Activated CD4-positive, alpha-beta memory T cell treated with anti-CD3 and anti-CD28 coated beads for 36 hours (primary cell): Measurements from ENCODE around the gene LRRC3C. TPM values are rescaled to one million over a fixed set of nuclear protein-coding genes. Genes with fewer than 3 reads are reported as not detected.

ENCODE experiments used
- CTCF ChIA-PET: fragments of 350-600 bp; sonication (Branson Sonifier 250); formaldehyde crosslinking; loops from one replicate; lab custom pipeline; 2021; ENCODE audit warnings: antibody characterized with exemption, inconsistent platforms; lab: Charles Lee
- POLR2A ChIA-PET: fragments of 350-600 bp; sonication (Branson Sonifier 250); formaldehyde crosslinking; loops from one replicate; lab custom pipeline; 2021; ENCODE audit warnings: antibody characterized with exemption; lab: Charles Lee
- DNase-seq: peaks from one replicate; pipeline ENCODE4 v3.0.0-alpha.2; 2020
- H3K27ac Mint-ChIP-seq: one replicate; pipeline ENCODE4 v1.8.0; 2021; ENCODE audit warnings: mixed read lengths
- H3K27me3 Mint-ChIP-seq: one replicate; pipeline ENCODE4 v1.8.0; 2021; ENCODE audit warnings: mixed read lengths
- H3K36me3 Mint-ChIP-seq: one replicate; pipeline ENCODE4 v1.8.0; 2021; ENCODE audit warnings: mixed read lengths
- H3K4me1 Mint-ChIP-seq: one replicate; pipeline ENCODE4 v1.8.0; 2021; ENCODE audit warnings: low read depth, mixed read lengths
- H3K4me3 Mint-ChIP-seq: one replicate; pipeline ENCODE4 v1.8.0; 2021; ENCODE audit warnings: mild to moderate bottlenecking, mixed read lengths
- H3K9me3 Mint-ChIP-seq: one replicate; pipeline ENCODE4 v1.8.0; 2021; ENCODE audit warnings: mixed read lengths
- intact Hi-C: fragments of 100-400 bp; cut with micrococcal nuclease; formaldehyde crosslinking; loops from one replicate; pipeline ENCODE4 v1.15.1; 2023
- total RNA-seq, 2 experiments: library from RNA; stranded (reverse); gene quantifications; one replicate each; pipeline ENCODE4 v1.2.3, GENCODE V29; 2021

LRRC3C gene
- total RNA-seq, 2 experiments from 2014 or later: not detected

DNA sequence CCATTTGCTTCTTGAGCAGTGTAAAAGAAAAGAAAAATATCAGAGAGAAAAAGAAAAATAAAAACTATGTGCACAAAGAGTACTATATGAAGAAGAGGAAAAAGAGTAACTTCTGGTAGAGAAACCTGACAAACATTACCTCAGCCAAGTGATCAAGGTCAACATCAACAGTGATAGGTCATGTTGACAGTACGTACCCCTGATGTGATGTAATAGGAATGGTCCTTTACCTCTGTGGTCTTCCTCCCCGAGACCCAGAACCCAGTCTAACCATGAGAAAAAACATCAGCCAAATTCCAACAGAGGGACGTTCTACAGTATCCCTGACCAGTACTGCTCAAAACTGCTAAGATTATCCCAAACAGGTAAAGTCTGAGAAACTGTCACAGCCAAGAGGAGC, 13.5 kb upstream of the LRRC3C start:
- CTCF ChIA-PET: no interaction called here
- H3K36me3 Mint-ChIP-seq: peaks cover 26% of the 10 kb centered on the region
- no peak for DNase-seq

DNA sequence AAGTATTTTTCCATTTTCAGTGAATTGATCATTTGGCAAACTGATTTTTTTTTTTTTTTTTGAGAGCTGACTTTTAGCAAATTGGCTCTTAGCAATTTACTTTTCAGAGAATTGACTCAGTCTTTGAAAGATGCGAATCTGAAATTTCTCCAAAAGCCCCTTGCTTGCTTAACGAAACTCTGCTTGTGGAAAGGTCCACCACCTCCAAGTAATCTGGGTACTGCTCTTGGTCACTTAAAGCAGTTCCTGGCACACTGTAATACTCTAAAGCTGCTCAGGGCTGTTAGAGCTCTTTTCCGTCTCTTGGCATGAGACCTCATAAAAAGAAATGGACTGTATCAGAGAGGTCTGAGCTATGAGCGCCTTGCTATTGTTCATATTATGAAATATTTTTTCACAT, 12.0 kb upstream of the LRRC3C start:
- POLR2A ChIA-PET: interaction anchor here (0.8 to 1.0 kb wide), 2 partner anchors 10 to 20 kb away, joined by 4 to 9 read pairs; no protein-coding TSS in a partner anchor
- Mint-ChIP-seq H3K27me3 (no peaks in the 10 kb centered on the region), H3K27ac (peak overlapping the region; percentile 11), H3K4me3 (no peak overlapping the region), H3K36me3 (peaks cover 29% of the 10 kb centered on the region), H3K4me1 (peaks cover 30% of the 10 kb centered on the region), H3K9me3 (no peaks in the 10 kb centered on the region)
- no peak for DNase-seq
- CTCF ChIA-PET: interaction anchor here (1.0 to 1.3 kb wide), 2 partner anchors 10 to 294 kb away, joined by 3 to 4 read pairs; no protein-coding TSS in a partner anchor
- intact Hi-C loops: no loop called here

More for the DNA sequence above, 13.5 kb upstream of the LRRC3C start:
- Mint-ChIP-seq H3K4me1 (peaks cover 19% of the 10 kb centered on the region), H3K4me3 (no peak overlapping the region), H3K9me3 (no peaks in the 10 kb centered on the region), H3K27me3 (no peaks in the 10 kb centered on the region), H3K27ac (no peak overlapping the region)
- intact Hi-C loops: no loop called here
- POLR2A ChIA-PET: no interaction called here

DNA sequence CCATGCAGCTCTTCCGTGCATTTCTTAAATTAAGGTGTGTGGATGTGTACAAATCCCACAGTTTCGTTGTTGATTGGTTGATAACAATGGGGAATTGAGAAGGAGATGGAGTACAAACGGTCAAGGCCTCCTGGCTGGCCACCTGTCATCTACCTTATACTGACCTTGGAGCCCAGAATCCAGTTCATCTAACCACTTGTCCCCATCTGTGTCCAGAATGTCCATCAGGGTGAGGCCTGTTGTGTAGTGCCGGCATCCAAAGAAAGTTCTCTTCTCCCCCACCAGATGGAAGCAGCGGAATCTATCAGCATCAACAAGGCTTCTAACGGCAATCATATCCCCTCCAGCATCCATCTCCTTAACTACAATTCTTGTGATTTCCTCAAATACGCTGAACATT, 10.6 kb upstream of the LRRC3C start:
- Mint-ChIP-seq H3K4me1 (peaks cover 44% of the 10 kb centered on the region), H3K27me3 (no peaks in the 10 kb centered on the region), H3K36me3 (peaks cover 28% of the 10 kb centered on the region), H3K4me3 (no peak overlapping the region), H3K27ac (no peak overlapping the region), H3K9me3 (no peaks in the 10 kb centered on the region)
- no peak for DNase-seq
- ChIA-PET POLR2A (no interaction called here), CTCF (no interaction called here)
- intact Hi-C loops: no loop called here

DNA sequence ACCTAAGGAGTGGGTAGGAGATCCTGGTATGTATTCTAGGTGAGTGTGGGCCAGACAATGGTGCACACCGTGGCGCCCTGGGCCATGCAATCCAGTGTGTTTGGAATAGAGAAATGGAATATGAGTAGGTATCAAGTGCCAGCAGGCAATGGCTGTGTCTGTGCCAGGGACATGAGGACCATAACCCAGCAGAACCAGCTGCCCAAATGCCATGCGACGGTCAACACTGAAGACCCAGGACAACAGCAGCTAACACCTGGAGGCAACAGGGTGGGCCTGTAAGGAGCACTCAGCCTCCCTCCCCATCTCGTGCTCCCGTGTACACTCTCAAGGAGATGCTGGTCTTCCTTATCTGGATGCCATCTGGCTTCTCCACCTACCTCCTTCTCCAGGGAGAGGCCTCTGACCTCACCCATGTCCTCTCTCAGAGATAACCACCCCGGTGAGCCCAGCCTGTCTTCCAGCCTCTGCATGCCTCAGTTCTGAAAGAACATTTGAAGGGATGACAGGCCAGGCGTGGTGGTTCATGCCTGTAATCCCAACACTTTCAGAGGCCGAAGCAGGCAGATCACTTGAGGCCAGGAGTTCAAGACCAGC, 8.3 kb upstream of the LRRC3C start:
- intact Hi-C loops: no loop called here
- Mint-ChIP-seq H3K9me3 (no peaks in the 10 kb centered on the region), H3K27ac (peak overlapping the region; percentile 13), H3K27me3 (no peaks in the 10 kb centered on the region), H3K4me1 (peaks cover 60% of the 10 kb centered on the region), H3K4me3 (no peak overlapping the region), H3K36me3 (peaks cover 37% of the 10 kb centered on the region)
- POLR2A ChIA-PET: interaction anchor here (0.6 to 1.1 kb wide), 2 partner anchors 8 to 9 kb away, joined by 4 read pairs; partner anchors contain the start of genes LRRC3C and ORMDL3
- CTCF ChIA-PET: no interaction called here
- no peak for DNase-seq

DNA sequence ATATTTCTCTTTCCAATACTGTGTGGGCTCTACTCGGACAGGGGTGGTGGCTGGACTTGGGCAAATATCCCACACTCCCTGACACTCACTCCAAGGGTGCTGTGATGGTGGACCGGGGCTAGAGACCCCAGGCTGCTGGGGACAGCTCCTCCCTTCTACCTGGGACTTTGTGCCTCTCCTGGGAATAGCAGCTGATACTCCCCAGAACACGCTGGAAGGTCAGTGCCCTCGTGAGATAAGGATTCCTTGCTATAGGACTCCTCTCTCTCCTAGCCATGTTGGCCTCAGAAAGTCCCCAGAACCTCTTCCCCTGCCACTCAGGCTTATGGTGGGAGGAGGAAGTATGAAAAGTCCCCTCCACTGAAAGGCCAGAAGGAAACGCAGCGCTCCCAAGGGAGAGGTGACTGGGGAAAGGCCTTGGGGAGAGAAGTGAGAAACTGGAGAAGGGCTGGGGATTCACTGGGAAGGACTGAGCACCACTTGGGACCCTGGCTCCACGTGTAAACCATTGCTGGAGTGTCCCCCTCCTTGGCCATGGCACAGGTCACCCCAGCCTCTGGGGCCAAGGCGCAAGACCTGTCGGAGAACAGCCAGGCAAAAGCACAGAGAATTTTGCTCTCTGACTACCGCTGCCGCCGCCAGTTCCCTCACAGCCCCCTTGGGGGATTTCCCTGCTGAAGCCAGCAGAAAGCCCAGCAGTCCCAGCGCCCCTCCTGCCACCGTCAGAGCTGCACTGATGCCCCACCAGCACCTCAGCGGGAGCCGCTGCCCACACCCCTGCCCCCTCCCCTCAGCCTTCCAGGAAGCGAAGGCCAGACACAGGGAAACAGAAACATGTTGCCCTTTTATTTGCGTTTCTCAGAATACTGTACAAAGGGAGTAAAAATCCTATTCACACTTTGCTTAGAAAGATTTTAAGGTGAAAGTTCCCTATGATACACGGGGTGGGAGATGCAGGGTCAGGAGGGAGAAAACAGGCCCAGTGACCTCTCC, 7.0 kb upstream of the LRRC3C start:
- Mint-ChIP-seq H3K27me3 (no peaks in the 10 kb centered on the region), H3K4me3 (peak overlapping the region; percentile 23), H3K9me3 (no peaks in the 10 kb centered on the region), H3K36me3 (peaks cover 36% of the 10 kb centered on the region), H3K27ac (peak overlapping the region; percentile 87), H3K4me1 (peaks cover 71% of the 10 kb centered on the region)
- ChIA-PET POLR2A (no interaction called here), CTCF (no interaction called here)
- peak; percentile 80 for DNase-seq
- intact Hi-C loops: loop anchor here (10.0 kb wide), 1 partner anchor 456 kb away; the partner anchor contains the start of gene CDK12

DNA sequence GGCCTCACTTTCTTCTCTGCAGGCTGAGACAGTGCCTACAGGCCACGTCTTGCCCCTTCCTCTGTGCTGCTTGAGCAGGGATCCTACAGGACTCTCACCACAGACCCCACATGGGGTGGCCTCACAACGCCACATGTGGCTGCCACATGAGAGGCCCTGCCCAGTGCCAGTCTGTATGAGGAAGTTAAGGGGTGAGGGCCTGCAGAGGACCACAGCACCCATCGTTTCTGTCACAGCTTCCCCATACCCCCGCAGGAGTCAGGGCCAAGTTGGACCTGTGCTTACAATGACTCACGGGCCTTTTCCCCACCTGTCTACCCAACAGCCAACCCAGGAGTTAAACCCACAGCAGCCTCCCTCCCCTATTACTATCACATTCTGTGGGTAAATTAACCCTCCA, 6.2 kb upstream of the LRRC3C start:
- Mint-ChIP-seq H3K27ac (peak overlapping the region; percentile 87), H3K27me3 (no peaks in the 10 kb centered on the region), H3K36me3 (peaks cover 36% of the 10 kb centered on the region), H3K4me1 (peaks cover 76% of the 10 kb centered on the region), H3K4me3 (peak overlapping the region; percentile 23), H3K9me3 (no peaks in the 10 kb centered on the region)
- POLR2A ChIA-PET: interaction anchor here (0.8 kb wide), 1 partner anchor 17 kb away, joined by 3 read pairs; no protein-coding TSS in a partner anchor
- intact Hi-C loops: loop anchor here (10.0 kb wide), 1 partner anchor 457 kb away; the partner anchor contains the start of gene CDK12
- DNase-seq: peak; percentile 55
- CTCF ChIA-PET: no interaction called here

DNA sequence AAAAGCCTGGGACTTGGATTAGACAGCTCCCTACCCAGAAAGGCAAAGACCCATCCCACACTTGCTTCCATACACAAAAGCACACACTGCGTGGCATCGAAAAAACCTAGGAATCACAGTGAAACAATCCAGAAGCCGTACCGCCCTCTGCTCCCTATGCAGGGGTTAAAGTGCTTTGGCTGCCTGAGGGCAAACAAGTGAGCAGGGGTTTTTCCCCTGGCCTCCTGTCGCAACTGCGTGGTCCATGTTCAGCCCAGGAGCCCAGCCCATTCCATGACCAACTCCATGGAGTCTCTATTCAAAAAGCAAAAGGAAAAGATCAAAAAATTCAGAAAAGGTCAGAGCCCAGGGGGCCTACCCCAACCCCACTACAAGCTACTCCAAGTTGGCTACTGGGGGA, 5.5 kb upstream of the LRRC3C start:
- ChIA-PET POLR2A (interaction anchor here (0.5 to 1.4 kb wide), 3 partner anchors 16 to 142 kb away, joined by 3 read pairs; partner anchors contain the start of gene PSMD3), CTCF (no interaction called here)
- H3K27me3 Mint-ChIP-seq: no peaks in the 10 kb centered on the region
- peak overlapping the region; percentile 87 for H3K27ac Mint-ChIP-seq
- no peaks in the 10 kb centered on the region for H3K9me3 Mint-ChIP-seq
- H3K36me3 Mint-ChIP-seq: peaks cover 36% of the 10 kb centered on the region
- no peak overlapping the region for H3K4me3 Mint-ChIP-seq
- DNase-seq: no peak
- H3K4me1 Mint-ChIP-seq: peaks cover 76% of the 10 kb centered on the region
- intact Hi-C loops: loop anchor here (10.0 kb wide), 1 partner anchor 457 kb away; the partner anchor contains the start of gene CDK12

DNA sequence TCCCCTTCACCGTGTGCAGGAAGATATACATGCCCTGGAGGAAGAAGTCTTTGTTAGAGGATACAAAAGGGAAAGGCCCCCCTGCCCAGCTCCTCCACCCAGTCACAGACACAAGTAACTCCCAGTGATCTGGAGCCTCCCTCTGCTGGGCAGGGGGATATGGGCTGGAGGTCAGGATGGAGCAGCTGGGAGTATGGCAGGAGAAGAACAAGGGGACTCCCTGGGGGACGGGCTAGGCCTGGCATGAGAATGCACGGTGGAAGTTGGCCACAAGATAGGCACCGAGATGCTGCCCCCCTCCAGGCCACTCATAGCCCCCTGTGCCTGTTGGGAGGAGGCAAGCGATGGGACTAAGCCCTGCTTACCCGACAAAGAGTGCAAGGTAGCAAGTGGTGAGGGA, 4.3 kb upstream of the LRRC3C start:
- ChIA-PET POLR2A (interaction anchor here (1.4 kb wide), 1 partner anchor 57 kb away, joined by 3 read pairs; the partner anchor contains the start of gene PSMD3), CTCF (no interaction called here)
- H3K27me3 Mint-ChIP-seq: no peaks in the 10 kb centered on the region
- H3K36me3 Mint-ChIP-seq: peaks cover 36% of the 10 kb centered on the region
- H3K27ac Mint-ChIP-seq: peak overlapping the region; percentile 1
- intact Hi-C loops: loop anchor here (10.0 kb wide), 1 partner anchor 458 kb away; the partner anchor contains the start of gene CDK12
- H3K9me3 Mint-ChIP-seq: no peaks in the 10 kb centered on the region
- DNase-seq: no peak
- peaks cover 77% of the 10 kb centered on the region for H3K4me1 Mint-ChIP-seq
- no peak overlapping the region for H3K4me3 Mint-ChIP-seq

DNA sequence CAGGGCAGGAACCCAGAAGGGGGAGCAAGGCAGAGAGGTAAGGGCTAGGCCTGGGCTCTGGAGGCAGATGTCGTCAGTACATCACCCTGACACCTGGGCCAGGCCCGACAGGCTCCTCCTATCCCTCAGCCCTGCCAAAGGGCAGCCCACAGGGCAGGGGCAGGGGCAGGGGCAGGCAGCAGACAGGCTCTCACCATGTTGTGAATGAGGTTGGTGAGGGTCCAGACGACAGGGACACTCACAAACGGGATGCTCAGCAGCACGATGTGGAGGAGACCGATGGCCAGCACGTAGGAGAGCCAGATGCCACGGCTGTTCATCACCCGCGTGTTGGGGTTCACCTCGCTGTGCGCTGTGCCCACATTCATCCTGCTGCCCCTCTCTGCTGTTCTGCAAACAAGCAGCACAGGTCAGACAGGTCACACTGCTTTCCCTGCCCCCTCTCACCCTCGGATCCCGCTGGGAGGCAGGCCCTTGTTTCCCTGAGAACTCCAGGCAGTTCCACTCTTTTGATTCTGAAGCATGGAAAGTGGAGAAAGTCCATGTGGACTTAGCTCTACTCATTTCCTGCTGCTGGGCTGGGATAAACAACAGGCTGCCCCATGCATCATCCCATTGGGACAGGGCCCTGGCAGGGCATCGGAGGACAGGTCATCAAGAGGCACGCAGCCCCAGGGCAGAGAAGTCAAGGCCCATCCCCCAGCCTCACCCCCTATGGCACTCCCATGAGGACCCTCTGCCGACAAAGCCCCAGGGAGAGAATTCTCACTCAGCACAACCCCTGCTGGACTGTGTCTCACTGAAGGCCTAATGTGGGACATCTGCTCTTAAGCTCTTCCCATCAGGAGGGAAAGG, 3.5 kb upstream of the LRRC3C start:
- H3K9me3 Mint-ChIP-seq: no peaks in the 10 kb centered on the region
- CTCF ChIA-PET: no interaction called here
- intact Hi-C loops: loop anchor here (10.0 kb wide), 1 partner anchor 459 kb away; the partner anchor contains the start of gene CDK12

DNA sequence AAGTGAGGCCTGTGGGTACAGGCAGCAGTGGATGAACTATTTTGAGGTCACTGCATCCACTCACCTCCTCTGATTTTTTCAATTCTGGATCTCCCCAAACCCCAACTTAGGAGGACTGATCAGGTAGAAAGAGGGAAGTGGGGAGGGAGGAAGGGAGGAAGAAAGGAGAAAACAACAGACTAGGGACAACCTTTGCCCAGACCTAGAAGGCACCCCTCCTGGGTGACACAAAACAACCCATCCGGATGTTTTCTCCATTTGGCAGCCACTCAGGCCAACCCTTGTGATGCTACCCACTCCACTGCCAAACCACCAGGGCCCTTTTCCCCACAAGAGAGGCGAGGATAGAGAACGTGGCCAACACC, 2.9 kb upstream of the LRRC3C start:
- Mint-ChIP-seq H3K4me3 (no peak overlapping the region), H3K27me3 (no peaks in the 10 kb centered on the region), H3K9me3 (no peaks in the 10 kb centered on the region), H3K27ac (peak overlapping the region; percentile 90), H3K36me3 (peaks cover 27% of the 10 kb centered on the region), H3K4me1 (peaks cover 76% of the 10 kb centered on the region)
- CTCF ChIA-PET: no interaction called here
- no peak for DNase-seq
- intact Hi-C loops: loop anchor here (5.0 to 10.0 kb wide), 2 partner anchors 152 to 460 kb away; partner anchors contain the start of gene CDK12
- POLR2A ChIA-PET: interaction anchor here (0.9 kb wide), 1 partner anchor 16 kb away, joined by 3 read pairs; no protein-coding TSS in a partner anchor

More for the DNA sequence above, 3.5 kb upstream of the LRRC3C start:
- H3K36me3 Mint-ChIP-seq: peaks cover 31% of the 10 kb centered on the region
- peaks cover 75% of the 10 kb centered on the region for H3K4me1 Mint-ChIP-seq
- H3K27me3 Mint-ChIP-seq: no peaks in the 10 kb centered on the region
- DNase-seq: no peak
- no peak overlapping the region for H3K4me3 Mint-ChIP-seq
- peak overlapping the region; percentile 90 for H3K27ac Mint-ChIP-seq
- POLR2A ChIA-PET: interaction anchor here (0.9 kb wide), 1 partner anchor 15 kb away, joined by 3 read pairs; no protein-coding TSS in a partner anchor
